NT2/D1 (cell line): ENCODE results near the gene CCDC149.

Experiments used
- SUZ12 ChIP-seq: IDR thresholded peaks from 2 replicates; pipeline ENCODE4 v1.6.1; 2011; ENCODE audit not compliant: insufficient read length, insufficient read depth; ENCODE audit errors: extremely low read depth
- YY1 ChIP-seq: IDR thresholded peaks from 2 replicates; pipeline ENCODE4 v1.6.1; 2011; ENCODE audit not compliant: insufficient read length, insufficient read depth
- ZNF274 ChIP-seq: IDR thresholded peaks from 2 replicates; pipeline ENCODE4 v1.6.1; 2011; ENCODE audit warnings: mild to moderate bottlenecking, low read depth, low read length

- no peak for TF ChIP-seq YY1
- no peak for TF ChIP-seq ZNF274
- TF ChIP-seq SUZ12 = no peak
Measured at GRCh38 chr4:24885342-24885741, 27.5 kb downstream of the CCDC149 start.
